ENCODE measurements around the gene ZNF24.

GRCh38 chr18:35374708-35375107 lies 30.5 kb upstream of the ZNF24 start:
- TF ChIP-seq POLR2AphosphoS5 (IDR thresholded peaks at IDR 0.05; ENCODE audit: low read depth, low read length): no peak
- TF ChIP-seq CTCF (IDR thresholded peaks at IDR 0.05): no peak
- TF ChIP-seq, protein P1, sequence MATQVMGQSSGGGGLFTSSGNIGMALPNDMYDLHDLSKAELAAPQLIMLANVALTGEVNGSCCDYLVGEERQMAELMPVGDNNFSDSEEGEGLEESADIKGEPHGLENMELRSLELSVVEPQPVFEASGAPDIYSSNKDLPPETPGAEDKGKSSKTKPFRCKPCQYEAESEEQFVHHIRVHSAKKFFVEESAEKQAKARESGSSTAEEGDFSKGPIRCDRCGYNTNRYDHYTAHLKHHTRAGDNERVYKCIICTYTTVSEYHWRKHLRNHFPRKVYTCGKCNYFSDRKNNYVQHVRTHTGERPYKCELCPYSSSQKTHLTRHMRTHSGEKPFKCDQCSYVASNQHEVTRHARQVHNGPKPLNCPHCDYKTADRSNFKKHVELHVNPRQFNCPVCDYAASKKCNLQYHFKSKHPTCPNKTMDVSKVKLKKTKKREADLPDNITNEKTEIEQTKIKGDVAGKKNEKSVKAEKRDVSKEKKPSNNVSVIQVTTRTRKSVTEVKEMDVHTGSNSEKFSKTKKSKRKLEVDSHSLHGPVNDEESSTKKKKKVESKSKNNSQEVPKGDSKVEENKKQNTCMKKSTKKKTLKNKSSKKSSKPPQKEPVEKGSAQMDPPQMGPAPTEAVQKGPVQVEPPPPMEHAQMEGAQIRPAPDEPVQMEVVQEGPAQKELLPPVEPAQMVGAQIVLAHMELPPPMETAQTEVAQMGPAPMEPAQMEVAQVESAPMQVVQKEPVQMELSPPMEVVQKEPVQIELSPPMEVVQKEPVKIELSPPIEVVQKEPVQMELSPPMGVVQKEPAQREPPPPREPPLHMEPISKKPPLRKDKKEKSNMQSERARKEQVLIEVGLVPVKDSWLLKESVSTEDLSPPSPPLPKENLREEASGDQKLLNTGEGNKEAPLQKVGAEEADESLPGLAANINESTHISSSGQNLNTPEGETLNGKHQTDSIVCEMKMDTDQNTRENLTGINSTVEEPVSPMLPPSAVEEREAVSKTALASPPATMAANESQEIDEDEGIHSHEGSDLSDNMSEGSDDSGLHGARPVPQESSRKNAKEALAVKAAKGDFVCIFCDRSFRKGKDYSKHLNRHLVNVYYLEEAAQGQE (IDR thresholded peaks at IDR 0.05; ENCODE audit: insufficient read depth in 1 of 2, low read depth in 2 of 2, low read length in 1 of 2): no peak
- no peak for TF ChIP-seq TCF7L2 (IDR thresholded peaks at IDR 0.05; ENCODE audit: low read depth, low read length)

Data from Panc1 (cell line).